Stimulated activated CD8-positive, alpha-beta memory T cell treated with anti-CD3 and anti-CD28 coated beads, Interleukin-4, amount 100 ng/mL, for 48 hours (primary cell): ENCODE data around the gene SLC5A11.
A peak's percentile ranks its signal among the peaks of the same experiment; 100 is the strongest.
"Not testable (repeated sequence)": the region's sequence is repeated elsewhere in the genome, so short reads cannot be mapped to it uniquely, and the experiment has no call there.

ENCODE experiments used
- DNase-seq: peaks from one replicate; pipeline ENCODE4 v3.0.0-alpha.2; 2020

SLC5A11 gene

GRCh38 chr16:24837969-24838368 lies 7.8 kb upstream of the SLC5A11 start:
- no peak for DNase-seq

GRCh38 chr16:24838554-24839266 lies 7.1 kb upstream of the SLC5A11 start:
- no peak for DNase-seq

GRCh38 chr16:24839347-24839972 lies 6.3 kb upstream of the SLC5A11 start:
- DNase-seq: no peak

GRCh38 chr16:24841291-24841690 lies 4.5 kb upstream of the SLC5A11 start:
- no peak for DNase-seq

- DNase-seq: no peak
Measured at GRCh38 chr16:24844101-24845030, 1.4 kb upstream of the SLC5A11 start.

- not testable (repeated sequence) for DNase-seq
Measured at GRCh38 chr16:24845031-24845365, 765 bp upstream of the SLC5A11 start.

- DNase-seq: no peak
Measured at GRCh38 chr16:24846548-24847357, 990 bp downstream of the SLC5A11 start.

- DNase-seq: no peak
Measured at GRCh38 chr16:24847358-24847664, 1.5 kb downstream of the SLC5A11 start.

GRCh38 chr16:24848065-24848464 lies 2.3 kb downstream of the SLC5A11 start:
- no peak for DNase-seq

- no peak for DNase-seq
Measured at GRCh38 chr16:24849641-24850040, 3.9 kb downstream of the SLC5A11 start.

GRCh38 chr16:24850289-24850938 lies 4.7 kb downstream of the SLC5A11 start:
- DNase-seq: peak; percentile 28

GRCh38 chr16:24851700-24852099 lies 5.9 kb downstream of the SLC5A11 start:
- peak; percentile 52 for DNase-seq

- no peak for DNase-seq
Measured at GRCh38 chr16:24852281-24852721, 6.5 kb downstream of the SLC5A11 start.

- no peak for DNase-seq
Measured at GRCh38 chr16:24853169-24853824, 7.5 kb downstream of the SLC5A11 start.

- DNase-seq: no peak
Measured at GRCh38 chr16:24853830-24854229, 8.1 kb downstream of the SLC5A11 start.

- DNase-seq: no peak
Measured at GRCh38 chr16:24854607-24855171, 8.9 kb downstream of the SLC5A11 start.

GRCh38 chr16:24855678-24856077 lies 9.9 kb downstream of the SLC5A11 start:
- no peak for DNase-seq

- not testable (repeated sequence) for DNase-seq
Measured at GRCh38 chr16:24856871-24857270, 11.1 kb downstream of the SLC5A11 start.

GRCh38 chr16:24858219-24859041 lies 12.7 kb downstream of the SLC5A11 start:
- DNase-seq: peak; percentile 73

- DNase-seq: no peak
Measured at GRCh38 chr16:24861461-24861860, 15.7 kb downstream of the SLC5A11 start.
